Nephron (organoid): ENCODE results near the gene SCN4A.

ENCODE experiments used
- H3K27ac Mint-ChIP-seq, 3 experiments: 2 replicates each; pipeline ENCODE4 v1.8.0; 2020; ENCODE audit warnings: mixed read lengths in 3 of 3, mild to moderate bottlenecking in 2 of 3, moderate library complexity in 1 of 3
- H3K27me3 Mint-ChIP-seq: 2 replicates; pipeline ENCODE4 v1.8.0; 2021; ENCODE audit warnings: low read depth, mild to moderate bottlenecking, moderate library complexity, mixed read lengths
- H3K36me3 Mint-ChIP-seq: 2 replicates; pipeline ENCODE4 v1.8.0; 2020; ENCODE audit warnings: low read depth, mixed read lengths
- H3K4me1 Mint-ChIP-seq: 2 replicates; pipeline ENCODE4 v1.8.0; 2020; ENCODE audit warnings: mixed read lengths
- H3K4me3 Mint-ChIP-seq, 3 experiments: 2 replicates each; pipeline ENCODE4 v1.8.0; 2020; ENCODE audit warnings: mild to moderate bottlenecking in 3 of 3, mixed read lengths in 3 of 3, moderate library complexity in 2 of 3
- H3K9me3 Mint-ChIP-seq: 2 replicates; pipeline ENCODE4 v1.8.0; 2020; ENCODE audit warnings: mixed read lengths
- CTCF ChIP-seq, 3 experiments: fragments of 200-600 bp; sonication (generic); IDR thresholded peaks; one replicate each; pipeline ENCODE4 v1.5.0; 2021; ENCODE audit warnings: antibody characterized with exemption in 3 of 3; ENCODE audit not compliant: unreplicated experiment in 3 of 3

SCN4A gene

DNA sequence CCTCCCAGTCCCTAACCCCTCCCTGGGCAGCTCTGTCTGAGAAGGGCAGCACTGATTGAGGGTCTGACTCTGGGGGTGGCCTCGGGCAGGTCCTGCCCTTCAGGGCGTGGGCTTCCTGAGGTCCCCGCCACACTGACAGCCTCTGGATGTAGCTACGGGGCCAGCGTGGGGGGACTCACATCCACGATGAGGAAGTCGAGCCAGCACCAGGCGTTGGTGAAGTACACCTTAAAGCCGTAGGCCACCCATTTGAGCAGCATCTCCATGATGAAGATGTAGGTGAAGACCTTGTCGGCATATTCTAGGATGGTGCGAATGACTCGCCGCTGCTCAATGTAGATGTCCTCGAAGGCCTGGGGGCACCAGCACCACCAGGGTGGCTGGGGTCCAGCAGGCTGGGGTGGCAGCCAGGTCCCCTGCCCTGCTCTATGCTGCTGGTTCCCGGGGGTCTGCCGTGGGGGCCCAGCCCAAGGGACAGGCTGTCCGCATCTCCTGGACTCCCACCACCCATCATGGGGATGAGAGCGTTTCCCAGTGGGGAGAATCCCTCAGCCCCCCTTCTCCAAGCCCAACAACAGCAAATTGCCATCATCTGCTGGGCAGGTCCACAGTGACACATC is 24.9 kb downstream of the SCN4A start:
- Mint-ChIP-seq H3K4me1 (peaks cover 4% of the 10 kb centered on the region), H3K36me3 (no peaks in the 10 kb centered on the region), H3K27me3 (no peaks in the 10 kb centered on the region), H3K27ac (no peak overlapping the region), H3K9me3 (no peaks in the 10 kb centered on the region), H3K4me3 (no peak overlapping the region)
- TF ChIP-seq CTCF (IDR thresholded peaks at IDR 0.05; ENCODE audit: unreplicated experiment in 3 of 3), result no peak

DNA sequence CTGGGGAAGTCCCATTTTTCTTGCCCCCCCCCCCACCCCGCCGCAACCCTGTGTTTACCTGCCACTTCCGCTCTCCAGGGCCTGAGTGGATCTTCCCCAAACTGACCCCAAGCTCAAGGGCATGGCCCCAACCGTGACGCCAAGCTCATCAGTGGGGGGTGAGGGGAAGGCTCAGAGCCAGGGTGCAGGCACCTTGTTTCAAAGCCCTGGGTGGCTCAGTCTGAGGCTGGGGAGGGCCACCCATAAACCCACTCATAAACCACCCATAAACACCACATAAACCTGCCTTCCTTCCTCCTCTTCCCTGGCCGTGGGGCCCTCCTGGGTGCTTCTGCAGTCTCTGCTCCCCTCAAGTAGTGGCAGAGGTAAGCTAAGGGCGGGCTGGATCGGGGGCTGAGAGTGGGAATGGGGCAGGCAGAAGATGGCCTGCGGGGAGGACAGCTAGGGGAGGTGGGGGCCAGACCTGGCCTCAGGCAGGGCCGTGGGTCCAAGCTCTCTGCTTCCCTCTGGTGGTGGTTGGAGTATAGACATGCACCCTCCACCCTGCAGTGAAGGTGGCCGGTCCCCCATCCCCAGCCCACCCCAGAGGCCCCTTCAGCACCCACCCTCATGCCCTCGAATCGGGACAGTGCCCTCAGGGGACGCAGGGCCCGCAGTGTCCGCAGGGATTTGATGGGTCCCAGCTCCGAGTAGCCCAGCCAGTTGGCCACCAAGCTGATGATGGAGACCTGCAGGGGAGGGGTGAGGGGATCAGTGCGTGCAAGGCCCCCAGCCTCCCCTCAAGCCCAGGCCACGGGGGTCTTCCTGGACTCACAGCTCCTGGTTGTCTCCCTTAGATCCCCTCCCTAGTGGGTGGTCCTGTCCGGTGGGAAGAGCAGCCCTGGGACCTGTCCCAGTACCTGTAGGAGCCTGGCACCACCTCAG is 26.0 kb downstream of the SCN4A start:
- Mint-ChIP-seq H3K36me3 (no peaks in the 10 kb centered on the region), H3K4me1 (peaks cover 4% of the 10 kb centered on the region), H3K4me3 (no peak overlapping the region), H3K27me3 (no peaks in the 10 kb centered on the region), H3K9me3 (no peaks in the 10 kb centered on the region), H3K27ac (peak overlapping the region in 1 of 3 experiments; percentile 55)
- peak; percentile 66 to 72 (median 72) for TF ChIP-seq CTCF (IDR thresholded peaks at IDR 0.05; ENCODE audit: unreplicated experiment in 3 of 3)

- Mint-ChIP-seq H3K36me3 (no peaks in the 10 kb centered on the region), H3K4me3 (no peak overlapping the region), H3K27me3 (no peaks in the 10 kb centered on the region), H3K4me1 (peaks cover 4% of the 10 kb centered on the region), H3K27ac (peak overlapping the region in 1 of 3 experiments; percentile 30), H3K9me3 (no peaks in the 10 kb centered on the region)
- TF ChIP-seq CTCF (IDR thresholded peaks at IDR 0.05; ENCODE audit: unreplicated experiment in 3 of 3), result no peak
These were observed 26.8 kb downstream of the SCN4A start for GRCh38 chr17:63945784-63946439.

- no peaks in the 10 kb centered on the region for H3K27me3 Mint-ChIP-seq
- H3K4me3 Mint-ChIP-seq, result no peak overlapping the region
- peaks cover 4% of the 10 kb centered on the region for H3K4me1 Mint-ChIP-seq
- H3K36me3 Mint-ChIP-seq, result no peaks in the 10 kb centered on the region
- TF ChIP-seq CTCF (IDR thresholded peaks at IDR 0.05; ENCODE audit: unreplicated experiment in 3 of 3), result no peak
- no peak overlapping the region for H3K27ac Mint-ChIP-seq
- no peaks in the 10 kb centered on the region for H3K9me3 Mint-ChIP-seq
These were observed 27.8 kb downstream of the SCN4A start for GRCh38 chr17:63944736-63945499.

GRCh38 chr17:63943745-63944144 is 29.0 kb downstream of the SCN4A start:
- Mint-ChIP-seq H3K9me3 (no peaks in the 10 kb centered on the region), H3K4me1 (peaks cover 8% of the 10 kb centered on the region), H3K27me3 (peaks cover 7% of the 10 kb centered on the region), H3K36me3 (no peaks in the 10 kb centered on the region), H3K4me3 (no peak overlapping the region), H3K27ac (no peak overlapping the region)
- TF ChIP-seq CTCF (IDR thresholded peaks at IDR 0.05; ENCODE audit: unreplicated experiment in 3 of 3), result no peak
